Measurements from ENCODE around the gene ECI1.

DNA sequence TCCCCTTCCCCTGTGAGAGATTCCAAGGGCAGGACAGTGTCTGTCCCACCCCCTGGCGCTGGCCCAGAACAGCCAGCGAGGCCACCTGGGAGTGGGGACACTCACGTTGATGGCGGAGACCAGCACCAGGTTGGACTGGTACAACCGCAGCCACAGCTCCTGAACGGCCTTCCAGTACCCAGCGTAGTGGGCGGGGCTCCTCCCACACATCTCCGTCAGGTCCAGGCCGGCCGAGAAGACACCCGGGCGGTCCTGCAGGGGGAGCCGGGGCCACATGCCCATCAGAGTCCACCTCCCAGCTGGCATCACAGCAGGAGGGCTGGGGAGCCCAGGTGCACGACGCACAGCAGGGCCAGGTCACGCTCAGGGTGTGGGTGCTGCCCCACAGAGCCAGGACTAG, 7.1 kb downstream of the ECI1 start:
- TF ChIP-seq, protein P1, sequence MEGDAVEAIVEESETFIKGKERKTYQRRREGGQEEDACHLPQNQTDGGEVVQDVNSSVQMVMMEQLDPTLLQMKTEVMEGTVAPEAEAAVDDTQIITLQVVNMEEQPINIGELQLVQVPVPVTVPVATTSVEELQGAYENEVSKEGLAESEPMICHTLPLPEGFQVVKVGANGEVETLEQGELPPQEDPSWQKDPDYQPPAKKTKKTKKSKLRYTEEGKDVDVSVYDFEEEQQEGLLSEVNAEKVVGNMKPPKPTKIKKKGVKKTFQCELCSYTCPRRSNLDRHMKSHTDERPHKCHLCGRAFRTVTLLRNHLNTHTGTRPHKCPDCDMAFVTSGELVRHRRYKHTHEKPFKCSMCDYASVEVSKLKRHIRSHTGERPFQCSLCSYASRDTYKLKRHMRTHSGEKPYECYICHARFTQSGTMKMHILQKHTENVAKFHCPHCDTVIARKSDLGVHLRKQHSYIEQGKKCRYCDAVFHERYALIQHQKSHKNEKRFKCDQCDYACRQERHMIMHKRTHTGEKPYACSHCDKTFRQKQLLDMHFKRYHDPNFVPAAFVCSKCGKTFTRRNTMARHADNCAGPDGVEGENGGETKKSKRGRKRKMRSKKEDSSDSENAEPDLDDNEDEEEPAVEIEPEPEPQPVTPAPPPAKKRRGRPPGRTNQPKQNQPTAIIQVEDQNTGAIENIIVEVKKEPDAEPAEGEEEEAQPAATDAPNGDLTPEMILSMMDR (IDR thresholded peaks at IDR 0.05) = no peak
- TF ChIP-seq POLR2AphosphoS5 (IDR thresholded peaks at IDR 0.05) (no peak), POLR2A (IDR thresholded peaks at IDR 0.05) (no peak)
